ENCODE measurements around the gene OR2A2.

Gene OR2A2

DNA sequence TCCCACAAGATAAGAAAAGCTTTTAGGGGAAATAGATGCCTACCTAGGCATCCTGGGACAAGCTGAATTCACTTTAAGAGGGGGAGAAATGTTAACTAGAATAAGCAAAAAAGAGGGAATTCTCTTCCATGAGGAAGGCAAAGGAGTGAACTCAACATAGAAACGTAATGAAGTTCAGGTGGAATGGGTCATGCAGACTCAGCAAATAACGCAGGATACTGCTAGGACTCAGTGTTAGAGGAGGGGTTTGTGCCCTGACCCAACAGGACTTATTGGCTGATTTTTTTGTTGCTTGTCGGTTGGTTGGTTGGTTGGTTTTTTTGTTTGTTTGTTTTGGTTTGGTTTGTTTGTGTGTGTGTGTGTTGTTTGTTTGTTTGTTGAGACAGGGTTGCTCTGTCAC, 22.9 kb downstream of the OR2A2 start:
- Histone ChIP-seq H4K91ac (ENCODE audit: low read depth, low read length, poor library complexity) (no peak overlapping the region), H3K79me1 (ENCODE audit: low read depth, low read length) (no peaks in the 10 kb centered on the region), H3K36me3 (replicated peaks in 1 of 2; ENCODE audit: control insufficient read depth in 2 of 2, insufficient read depth in 2 of 2, low read length in 2 of 2) (no peaks in the 10 kb centered on the region), H4K8ac (ENCODE audit: low read depth, low read length) (no peak overlapping the region), H2BK12ac (ENCODE audit: low read length) (no peak overlapping the region), H2BK5ac (ENCODE audit: low read length) (no peak overlapping the region), H2BK15ac (ENCODE audit: low read length) (no peak overlapping the region), H3K4me1 (ENCODE audit: control insufficient read depth in 2 of 2, insufficient read depth in 1 of 2, low read depth in 1 of 2, low read length in 2 of 2) (no peaks in the 10 kb centered on the region), H2AFZ (ENCODE audit: low read length) (no peak overlapping the region), H3K4me3 (ENCODE audit: low read length in 2 of 2) (no peak overlapping the region), H3K14ac (ENCODE audit: low read length) (no peak overlapping the region), H3K27ac (replicated peaks; ENCODE audit: low read length) (no peak overlapping the region), H3K27me3 (ENCODE audit: control insufficient read depth in 3 of 3, insufficient read depth in 3 of 3, low read depth in 1 of 3, low read length in 3 of 3) (no peaks in the 10 kb centered on the region), H3K4me2 (ENCODE audit: insufficient read depth, low read length, poor library complexity, severe bottlenecking) (no peak overlapping the region), H3K9ac (ENCODE audit: low read depth, low read length, poor library complexity) (no peak overlapping the region), H3K4ac (ENCODE audit: low read length) (no peak overlapping the region), H2AK5ac (ENCODE audit: low read depth, low read length) (no peak overlapping the region), H3K18ac (ENCODE audit: low read length) (no peak overlapping the region), H2BK120ac (ENCODE audit: low read depth, low read length) (no peak overlapping the region), H3K23ac (ENCODE audit: low read depth, low read length, poor library complexity) (no peak overlapping the region), H3K9me3 (replicated peaks in 1 of 2; ENCODE audit: control insufficient read depth in 2 of 2, insufficient read depth in 1 of 2, low read depth in 1 of 2, low read length in 2 of 2) (no peaks in the 10 kb centered on the region)
- no peak for DNase-seq (ENCODE audit: low spot score)
- WGBS, 2 donors (ENCODE audit: extremely low coverage in 2 of 2, insufficient read length in 2 of 2, insufficient replicate concordance in 1 of 2): 100% methylated on average over 1 of the region's 3 CpGs; no CpG with 5 or more reads in 1 of the 2 donors

DNA sequence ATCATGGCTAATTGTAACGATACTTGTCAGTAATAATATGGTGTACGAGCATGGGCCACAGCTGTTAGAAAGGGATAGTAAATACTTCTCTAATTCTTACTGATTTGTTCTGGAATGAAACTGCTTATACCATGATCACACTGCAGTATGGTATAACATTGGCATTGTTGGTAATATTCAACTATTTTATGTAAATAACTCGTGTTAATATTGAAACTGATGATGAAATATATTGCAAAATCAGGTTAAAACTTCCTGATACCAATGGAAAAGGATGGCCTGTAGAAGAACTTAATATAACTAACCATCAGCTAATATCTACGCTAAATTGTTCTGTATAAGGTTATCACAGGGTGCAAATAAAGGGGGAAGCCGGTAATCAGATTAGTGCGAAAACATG, 23.9 kb downstream of the OR2A2 start:
- Histone ChIP-seq H3K23ac (ENCODE audit: low read depth, low read length, poor library complexity) (no peak overlapping the region), H3K4me2 (ENCODE audit: insufficient read depth, low read length, poor library complexity, severe bottlenecking) (no peak overlapping the region), H2BK120ac (ENCODE audit: low read depth, low read length) (no peak overlapping the region), H3K27me3 (ENCODE audit: control insufficient read depth in 3 of 3, insufficient read depth in 3 of 3, low read depth in 1 of 3, low read length in 3 of 3) (no peaks in the 10 kb centered on the region), H4K8ac (ENCODE audit: low read depth, low read length) (no peak overlapping the region), H3K4ac (ENCODE audit: low read length) (no peak overlapping the region), H3K4me3 (ENCODE audit: low read length in 2 of 2) (no peak overlapping the region), H3K79me1 (ENCODE audit: low read depth, low read length) (no peaks in the 10 kb centered on the region), H4K91ac (ENCODE audit: low read depth, low read length, poor library complexity) (no peak overlapping the region), H3K9ac (ENCODE audit: low read depth, low read length, poor library complexity) (no peak overlapping the region), H3K36me3 (replicated peaks in 1 of 2; ENCODE audit: control insufficient read depth in 2 of 2, insufficient read depth in 2 of 2, low read length in 2 of 2) (no peaks in the 10 kb centered on the region), H2BK5ac (ENCODE audit: low read length) (no peak overlapping the region), H2BK15ac (ENCODE audit: low read length) (no peak overlapping the region), H3K18ac (ENCODE audit: low read length) (no peak overlapping the region), H2BK12ac (ENCODE audit: low read length) (no peak overlapping the region), H2AK5ac (ENCODE audit: low read depth, low read length) (no peak overlapping the region), H3K27ac (replicated peaks; ENCODE audit: low read length) (no peak overlapping the region), H2AFZ (ENCODE audit: low read length) (no peak overlapping the region), H3K14ac (ENCODE audit: low read length) (no peak overlapping the region), H3K9me3 (replicated peaks in 1 of 2; ENCODE audit: control insufficient read depth in 2 of 2, insufficient read depth in 1 of 2, low read depth in 1 of 2, low read length in 2 of 2) (no peaks in the 10 kb centered on the region), H3K4me1 (ENCODE audit: control insufficient read depth in 2 of 2, insufficient read depth in 1 of 2, low read depth in 1 of 2, low read length in 2 of 2) (no peaks in the 10 kb centered on the region)
- no peak for DNase-seq (ENCODE audit: low spot score)
- no CpG with 5 or more reads among the region's 6 CpGs for WGBS, 2 donors (ENCODE audit: extremely low coverage in 2 of 2, insufficient read length in 2 of 2, insufficient replicate concordance in 1 of 2)

DNA sequence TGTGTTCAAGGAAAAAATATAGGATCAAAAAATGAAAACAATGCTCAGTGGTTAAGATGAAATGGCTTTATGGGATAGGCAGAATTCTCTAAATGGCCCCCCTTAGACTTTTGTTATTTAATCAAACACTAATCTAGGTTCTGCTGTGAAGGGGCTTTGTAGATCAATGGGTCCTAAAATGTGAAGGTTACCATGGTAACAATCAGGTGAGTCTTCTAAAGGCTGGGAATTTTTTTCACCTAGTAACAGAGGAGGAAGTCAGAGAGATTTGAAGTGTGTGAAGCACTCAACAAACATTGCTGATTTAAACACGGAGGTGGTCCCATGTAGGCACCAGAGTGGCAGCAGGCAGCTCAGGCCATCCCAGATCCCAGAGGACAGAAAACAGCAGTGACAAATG, 24.7 kb downstream of the OR2A2 start:
- no peak overlapping the region for H2AFZ ChIP-seq (ENCODE audit: low read length)
- H3K4me2 ChIP-seq (ENCODE audit: insufficient read depth, low read length, poor library complexity, severe bottlenecking): no peak overlapping the region
- no peak overlapping the region for H3K4ac ChIP-seq (ENCODE audit: low read length)
- H2BK12ac ChIP-seq (ENCODE audit: low read length): no peak overlapping the region
- H3K79me1 ChIP-seq (ENCODE audit: low read depth, low read length): no peaks in the 10 kb centered on the region
- no peak overlapping the region for H4K91ac ChIP-seq (ENCODE audit: low read depth, low read length, poor library complexity)
- no peaks in the 10 kb centered on the region for H3K27me3 ChIP-seq (ENCODE audit: control insufficient read depth in 3 of 3, insufficient read depth in 3 of 3, low read depth in 1 of 3, low read length in 3 of 3)
- no peak overlapping the region for H3K18ac ChIP-seq (ENCODE audit: low read length)
- no peak overlapping the region for H3K4me3 ChIP-seq (ENCODE audit: low read length in 2 of 2)
- H2BK5ac ChIP-seq (ENCODE audit: low read length): no peak overlapping the region
- H4K8ac ChIP-seq (ENCODE audit: low read depth, low read length): no peak overlapping the region
- H3K27ac ChIP-seq (replicated peaks; ENCODE audit: low read length): no peak overlapping the region
- H3K36me3 ChIP-seq (replicated peaks in 1 of 2; ENCODE audit: control insufficient read depth in 2 of 2, insufficient read depth in 2 of 2, low read length in 2 of 2): no peaks in the 10 kb centered on the region
- H2AK5ac ChIP-seq (ENCODE audit: low read depth, low read length): no peak overlapping the region
- no peak overlapping the region for H2BK15ac ChIP-seq (ENCODE audit: low read length)
- H3K9me3 ChIP-seq (replicated peaks in 1 of 2; ENCODE audit: control insufficient read depth in 2 of 2, insufficient read depth in 1 of 2, low read depth in 1 of 2, low read length in 2 of 2): no peaks in the 10 kb centered on the region
- no peaks in the 10 kb centered on the region for H3K4me1 ChIP-seq (ENCODE audit: control insufficient read depth in 2 of 2, insufficient read depth in 1 of 2, low read depth in 1 of 2, low read length in 2 of 2)
- no peak overlapping the region for H3K14ac ChIP-seq (ENCODE audit: low read length)
- no CpG with 5 or more reads among the region's 1 CpG for WGBS, 2 donors (ENCODE audit: extremely low coverage in 2 of 2, insufficient read length in 2 of 2, insufficient replicate concordance in 1 of 2)
- no peak overlapping the region for H3K9ac ChIP-seq (ENCODE audit: low read depth, low read length, poor library complexity)
- no peak overlapping the region for H3K23ac ChIP-seq (ENCODE audit: low read depth, low read length, poor library complexity)
- DNase-seq (ENCODE audit: low spot score): no peak
- H2BK120ac ChIP-seq (ENCODE audit: low read depth, low read length): no peak overlapping the region

DNA sequence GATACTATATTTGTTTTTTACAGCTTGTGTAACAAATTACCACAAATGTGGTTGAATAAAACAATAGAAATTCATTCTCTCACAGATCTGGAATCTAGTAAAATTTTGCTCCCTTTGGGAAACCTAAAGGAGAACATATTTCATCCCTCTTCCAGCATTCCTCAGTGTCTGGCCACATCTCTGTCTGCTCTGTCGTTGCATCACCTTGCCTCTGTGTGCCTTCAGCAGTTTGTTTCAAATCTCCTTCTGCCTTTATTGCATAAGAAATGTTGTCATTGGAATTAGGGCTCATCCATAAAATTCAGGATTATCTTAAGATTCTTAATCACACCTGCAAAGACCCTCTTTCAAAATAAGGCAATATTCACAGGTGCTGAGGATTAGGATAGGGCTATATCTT, 28.1 kb downstream of the OR2A2 start:
- no peak overlapping the region for H2BK15ac ChIP-seq (ENCODE audit: low read length)
- H3K18ac ChIP-seq (ENCODE audit: low read length): no peak overlapping the region
- no peak overlapping the region for H3K9ac ChIP-seq (ENCODE audit: low read depth, low read length, poor library complexity)
- no peak overlapping the region for H3K14ac ChIP-seq (ENCODE audit: low read length)
- no peak overlapping the region for H3K27ac ChIP-seq (replicated peaks; ENCODE audit: low read length)
- no peak overlapping the region for H3K4ac ChIP-seq (ENCODE audit: low read length)
- H3K4me2 ChIP-seq (ENCODE audit: insufficient read depth, low read length, poor library complexity, severe bottlenecking): no peak overlapping the region
- no peaks in the 10 kb centered on the region for H3K79me1 ChIP-seq (ENCODE audit: low read depth, low read length)
- no CpG with 5 or more reads among the region's 1 CpG for WGBS, 2 donors (ENCODE audit: extremely low coverage in 2 of 2, insufficient read length in 2 of 2, insufficient replicate concordance in 1 of 2)
- H2BK12ac ChIP-seq (ENCODE audit: low read length): no peak overlapping the region
- no peak overlapping the region for H2BK120ac ChIP-seq (ENCODE audit: low read depth, low read length)
- H3K27me3 ChIP-seq (ENCODE audit: control insufficient read depth in 3 of 3, insufficient read depth in 3 of 3, low read depth in 1 of 3, low read length in 3 of 3): no peaks in the 10 kb centered on the region
- H2AK5ac ChIP-seq (ENCODE audit: low read depth, low read length): no peak overlapping the region
- no peak overlapping the region for H3K23ac ChIP-seq (ENCODE audit: low read depth, low read length, poor library complexity)
- no peaks in the 10 kb centered on the region for H3K36me3 ChIP-seq (replicated peaks in 1 of 2; ENCODE audit: control insufficient read depth in 2 of 2, insufficient read depth in 2 of 2, low read length in 2 of 2)
- H4K8ac ChIP-seq (ENCODE audit: low read depth, low read length): no peak overlapping the region
- no peak overlapping the region for H2AFZ ChIP-seq (ENCODE audit: low read length)
- H3K9me3 ChIP-seq (replicated peaks in 1 of 2; ENCODE audit: control insufficient read depth in 2 of 2, insufficient read depth in 1 of 2, low read depth in 1 of 2, low read length in 2 of 2): no peaks in the 10 kb centered on the region
- no peak overlapping the region for H4K91ac ChIP-seq (ENCODE audit: low read depth, low read length, poor library complexity)
- H2BK5ac ChIP-seq (ENCODE audit: low read length): no peak overlapping the region
- no peaks in the 10 kb centered on the region for H3K4me1 ChIP-seq (ENCODE audit: control insufficient read depth in 2 of 2, insufficient read depth in 1 of 2, low read depth in 1 of 2, low read length in 2 of 2)
- DNase-seq (ENCODE audit: low spot score): no peak
- H3K4me3 ChIP-seq (ENCODE audit: low read length in 2 of 2): no peak overlapping the region

Measured in neuronal stem cell (in vitro differentiated cells).